ENCODE results near the gene PIK3R3. TPM values are rescaled to one million over a fixed set of nuclear protein-coding genes. Genes with fewer than 3 reads are reported as not detected.

The PIK3R3 gene
- total RNA-seq, 1 experiment from 2014 or later: 3.6 TPM

DNA sequence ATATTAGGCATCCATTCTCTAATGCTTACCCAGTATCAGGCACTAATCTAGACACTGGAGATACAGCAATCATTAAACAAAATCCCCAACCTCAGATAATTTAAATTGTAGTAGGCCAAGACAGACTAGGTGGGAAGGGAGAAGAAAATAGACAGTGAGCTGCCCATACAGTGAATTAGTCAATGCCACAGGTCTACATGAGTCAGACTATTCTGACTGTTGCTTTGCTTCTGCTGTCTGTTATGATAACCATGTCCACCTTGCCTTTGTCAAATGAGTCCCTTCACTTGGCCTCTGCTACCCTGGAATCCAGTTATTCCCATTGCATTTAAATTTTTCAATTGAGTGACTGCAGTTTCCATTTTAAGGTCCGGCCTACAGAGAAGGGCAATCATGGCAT, 59.5 kb downstream of the PIK3R3 start:
- POLR2A ChIA-PET: no interaction called here
- Mint-ChIP-seq H3K9me3 (ENCODE audit: unreplicated experiment) (no peaks in the 10 kb centered on the region), H3K4me3 (ENCODE audit: unreplicated experiment) (no peak overlapping the region), H3K27me3 (ENCODE audit: insufficient read depth, unreplicated experiment) (no peaks in the 10 kb centered on the region), H3K4me1 (ENCODE audit: low read depth, unreplicated experiment) (no peaks in the 10 kb centered on the region), H3K27ac (ENCODE audit: unreplicated experiment) (no peak overlapping the region), H3K36me3 (ENCODE audit: insufficient read depth, unreplicated experiment) (no peaks in the 10 kb centered on the region)
- TF ChIP-seq, protein P1, sequence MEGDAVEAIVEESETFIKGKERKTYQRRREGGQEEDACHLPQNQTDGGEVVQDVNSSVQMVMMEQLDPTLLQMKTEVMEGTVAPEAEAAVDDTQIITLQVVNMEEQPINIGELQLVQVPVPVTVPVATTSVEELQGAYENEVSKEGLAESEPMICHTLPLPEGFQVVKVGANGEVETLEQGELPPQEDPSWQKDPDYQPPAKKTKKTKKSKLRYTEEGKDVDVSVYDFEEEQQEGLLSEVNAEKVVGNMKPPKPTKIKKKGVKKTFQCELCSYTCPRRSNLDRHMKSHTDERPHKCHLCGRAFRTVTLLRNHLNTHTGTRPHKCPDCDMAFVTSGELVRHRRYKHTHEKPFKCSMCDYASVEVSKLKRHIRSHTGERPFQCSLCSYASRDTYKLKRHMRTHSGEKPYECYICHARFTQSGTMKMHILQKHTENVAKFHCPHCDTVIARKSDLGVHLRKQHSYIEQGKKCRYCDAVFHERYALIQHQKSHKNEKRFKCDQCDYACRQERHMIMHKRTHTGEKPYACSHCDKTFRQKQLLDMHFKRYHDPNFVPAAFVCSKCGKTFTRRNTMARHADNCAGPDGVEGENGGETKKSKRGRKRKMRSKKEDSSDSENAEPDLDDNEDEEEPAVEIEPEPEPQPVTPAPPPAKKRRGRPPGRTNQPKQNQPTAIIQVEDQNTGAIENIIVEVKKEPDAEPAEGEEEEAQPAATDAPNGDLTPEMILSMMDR (IDR thresholded peaks at IDR 0.05; ENCODE audit: insufficient read depth in 1 of 2, low read depth in 1 of 2, low read length in 1 of 2, severe bottlenecking in 1 of 2, unreplicated experiment in 1 of 2): no peak
- Histone ChIP-seq H3K27me3 (replicated peaks; ENCODE audit: control insufficient read depth, insufficient read depth, low read length) (no peaks in the 10 kb centered on the region), H3K36me3 (ENCODE audit: control insufficient read depth, insufficient read depth, low read length) (no peaks in the 10 kb centered on the region), H3K4me3 (ENCODE audit: low read depth, low read length) (no peak overlapping the region), H3K9me3 (no peaks in the 10 kb centered on the region), H3K4me1 (no peaks in the 10 kb centered on the region)
- CTCF ChIA-PET: no interaction called here
- intact Hi-C loops (cut with micrococcal nuclease; ENCODE audit: unreplicated experiment): no loop called here
- DNase-seq: no peak
- BruUV-seq (replicated peaks): no TSS peak

GRCh38 chr1:46070164-46070814, 62.1 kb downstream of the PIK3R3 start:
- Histone ChIP-seq H3K4me3 (ENCODE audit: low read depth, low read length) (no peak overlapping the region), H3K4me1 (no peaks in the 10 kb centered on the region), H3K9me3 (no peaks in the 10 kb centered on the region), H3K36me3 (ENCODE audit: control insufficient read depth, insufficient read depth, low read length) (no peaks in the 10 kb centered on the region), H3K27me3 (replicated peaks; ENCODE audit: control insufficient read depth, insufficient read depth, low read length) (no peaks in the 10 kb centered on the region)
- Mint-ChIP-seq H3K27ac (ENCODE audit: unreplicated experiment) (no peak overlapping the region), H3K36me3 (ENCODE audit: insufficient read depth, unreplicated experiment) (no peaks in the 10 kb centered on the region), H3K4me3 (ENCODE audit: unreplicated experiment) (no peak overlapping the region), H3K4me1 (ENCODE audit: low read depth, unreplicated experiment) (no peaks in the 10 kb centered on the region), H3K9me3 (ENCODE audit: unreplicated experiment) (no peaks in the 10 kb centered on the region), H3K27me3 (ENCODE audit: insufficient read depth, unreplicated experiment) (no peaks in the 10 kb centered on the region)
- POLR2A ChIA-PET: no interaction called here
- TF ChIP-seq, protein P1 (IDR thresholded peaks at IDR 0.05; ENCODE audit: insufficient read depth in 1 of 2, low read depth in 1 of 2, low read length in 1 of 2, severe bottlenecking in 1 of 2, unreplicated experiment in 1 of 2): no peak
- no peak for DNase-seq
- BruUV-seq (replicated peaks): no TSS peak
- intact Hi-C loops (cut with micrococcal nuclease; ENCODE audit: unreplicated experiment): no loop called here
- CTCF ChIA-PET: no interaction called here

DNA sequence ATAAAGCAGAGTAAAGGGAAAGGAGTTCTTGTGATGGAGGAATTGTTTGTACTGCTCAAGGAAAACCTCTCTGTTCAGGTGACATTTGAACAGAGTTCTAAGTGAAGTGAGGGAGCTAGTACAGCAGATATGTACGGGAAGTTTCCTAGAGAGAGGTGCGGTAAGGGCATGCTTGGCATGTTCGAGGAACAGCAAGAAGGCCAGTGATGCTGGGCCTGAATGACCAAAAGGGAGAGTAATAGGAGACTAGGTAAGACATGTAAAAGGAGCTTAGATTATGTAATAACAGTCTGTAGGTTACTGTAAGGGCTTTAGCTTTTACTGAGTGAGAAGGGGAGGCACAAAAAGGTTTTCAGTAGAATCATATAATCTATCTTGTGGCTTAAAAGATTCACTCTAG, 63.9 kb downstream of the PIK3R3 start:
- Mint-ChIP-seq H3K27ac (ENCODE audit: unreplicated experiment) (no peak overlapping the region), H3K4me3 (ENCODE audit: unreplicated experiment) (no peak overlapping the region), H3K4me1 (ENCODE audit: low read depth, unreplicated experiment) (peaks cover 4% of the 10 kb centered on the region), H3K27me3 (ENCODE audit: insufficient read depth, unreplicated experiment) (no peaks in the 10 kb centered on the region), H3K9me3 (ENCODE audit: unreplicated experiment) (no peaks in the 10 kb centered on the region), H3K36me3 (ENCODE audit: insufficient read depth, unreplicated experiment) (no peaks in the 10 kb centered on the region)
- no peak for DNase-seq
- TF ChIP-seq, protein P1 (IDR thresholded peaks at IDR 0.05; ENCODE audit: insufficient read depth in 1 of 2, low read depth in 1 of 2, low read length in 1 of 2, severe bottlenecking in 1 of 2, unreplicated experiment in 1 of 2): no peak
- H3K4me3 ChIP-seq (ENCODE audit: low read depth, low read length): no peak overlapping the region
- peaks cover 1% of the 10 kb centered on the region; the same call in 1 of the 2 replicates for H3K4me1 ChIP-seq
- no peaks in the 10 kb centered on the region for H3K27me3 ChIP-seq (replicated peaks; ENCODE audit: control insufficient read depth, insufficient read depth, low read length)
- ChIA-PET POLR2A (no interaction called here), CTCF (no interaction called here)
- no TSS peak for BruUV-seq (replicated peaks)
- intact Hi-C loops (cut with micrococcal nuclease; ENCODE audit: unreplicated experiment): no loop called here
- no peaks in the 10 kb centered on the region for H3K36me3 ChIP-seq (ENCODE audit: control insufficient read depth, insufficient read depth, low read length)
- no peaks in the 10 kb centered on the region; the same call in 1 of the 2 replicates for H3K9me3 ChIP-seq
